ENCODE measurements around the gene PITPNC1.
"Not testable (repeated sequence)": the region's sequence is repeated elsewhere in the genome, so short reads cannot be mapped to it uniquely, and the experiment has no call there.

Gene PITPNC1

DNA sequence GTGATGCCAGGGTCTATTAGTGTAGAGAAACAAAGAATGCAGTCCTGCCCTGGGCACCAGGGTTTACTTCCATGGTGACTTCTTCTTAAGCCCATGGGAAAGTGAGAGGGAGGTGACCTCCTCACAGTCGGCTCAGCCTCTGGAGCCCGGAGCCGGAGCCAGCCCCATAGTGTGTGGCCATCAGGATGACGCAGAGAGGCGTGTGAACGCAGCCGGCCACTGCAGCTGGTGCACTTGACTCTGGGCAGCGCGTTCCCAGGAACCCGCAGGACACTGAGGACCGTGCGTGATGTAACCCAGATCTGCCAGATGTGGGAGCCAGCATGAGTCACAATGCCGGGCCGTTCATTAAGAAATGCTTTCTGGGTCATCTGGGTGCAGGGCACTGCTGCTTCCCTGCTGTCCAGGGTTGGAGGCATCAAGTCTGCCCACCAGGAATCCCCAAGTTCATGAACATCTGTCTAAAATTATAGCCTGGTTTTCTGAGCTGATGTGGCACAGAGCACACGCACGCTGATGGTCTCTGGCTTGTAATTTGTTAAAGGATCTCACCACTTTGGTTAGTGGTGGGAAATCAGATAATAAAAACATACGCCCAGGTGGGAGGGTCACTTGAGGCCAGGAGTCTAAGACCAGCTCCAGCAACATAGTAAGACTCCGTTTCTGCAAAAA is 114.1 kb downstream of the PITPNC1 start:
- DNase-seq, result no peak

GRCh38 chr17:67491681-67492024 is 114.6 kb downstream of the PITPNC1 start:
- DNase-seq, result no peak

GRCh38 chr17:67492251-67492740 is 115.2 kb downstream of the PITPNC1 start:
- no peak for DNase-seq

- DNase-seq, result no peak
Measured at GRCh38 chr17:67492824-67493517, 115.9 kb downstream of the PITPNC1 start.

GRCh38 chr17:67493812-67494211 is 116.7 kb downstream of the PITPNC1 start:
- no peak for DNase-seq

DNA sequence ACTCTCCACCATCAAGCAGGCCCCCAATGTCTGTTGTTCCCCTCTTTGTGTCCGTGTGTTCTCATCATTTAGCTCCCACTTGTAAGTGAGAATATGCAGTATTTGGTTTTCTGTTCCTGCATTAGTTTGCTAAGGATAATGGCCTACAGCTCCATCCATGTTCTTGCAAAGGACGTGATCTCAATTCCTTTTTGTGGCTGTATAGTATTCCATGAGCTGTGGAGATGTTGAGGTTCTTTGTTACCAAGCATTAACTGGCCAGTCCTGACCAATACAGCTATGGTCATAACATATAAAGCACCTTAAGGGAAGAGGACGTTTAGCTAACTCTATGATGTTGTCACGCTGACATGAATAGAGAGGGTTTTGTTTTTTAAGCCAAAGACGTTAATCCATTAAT is 118.5 kb downstream of the PITPNC1 start:
- not testable (repeated sequence) for DNase-seq

- no peak for DNase-seq
Measured at GRCh38 chr17:67496286-67496685, 119.2 kb downstream of the PITPNC1 start.

DNA sequence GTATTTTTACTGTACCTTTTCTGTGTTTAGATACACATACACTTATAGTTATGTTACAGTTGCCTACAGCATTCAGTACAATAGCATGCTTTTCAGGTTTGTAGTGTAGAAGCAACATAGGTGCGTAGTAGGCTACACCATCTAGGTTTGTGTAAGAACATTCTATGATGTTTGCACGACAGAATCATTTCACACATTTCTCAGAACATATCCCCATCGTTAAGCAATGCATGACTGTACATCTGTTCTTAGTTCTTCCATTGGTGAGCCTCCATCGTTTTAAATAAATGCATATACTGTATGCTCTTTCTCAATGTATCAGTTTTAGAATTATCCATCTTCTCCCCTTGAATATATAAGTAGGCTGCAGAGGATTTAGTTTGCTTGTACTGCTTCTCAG is 122.6 kb downstream of the PITPNC1 start:
- DNase-seq, result no peak

GRCh38 chr17:67500261-67500660 is 123.2 kb downstream of the PITPNC1 start:
- DNase-seq, result no peak

DNA sequence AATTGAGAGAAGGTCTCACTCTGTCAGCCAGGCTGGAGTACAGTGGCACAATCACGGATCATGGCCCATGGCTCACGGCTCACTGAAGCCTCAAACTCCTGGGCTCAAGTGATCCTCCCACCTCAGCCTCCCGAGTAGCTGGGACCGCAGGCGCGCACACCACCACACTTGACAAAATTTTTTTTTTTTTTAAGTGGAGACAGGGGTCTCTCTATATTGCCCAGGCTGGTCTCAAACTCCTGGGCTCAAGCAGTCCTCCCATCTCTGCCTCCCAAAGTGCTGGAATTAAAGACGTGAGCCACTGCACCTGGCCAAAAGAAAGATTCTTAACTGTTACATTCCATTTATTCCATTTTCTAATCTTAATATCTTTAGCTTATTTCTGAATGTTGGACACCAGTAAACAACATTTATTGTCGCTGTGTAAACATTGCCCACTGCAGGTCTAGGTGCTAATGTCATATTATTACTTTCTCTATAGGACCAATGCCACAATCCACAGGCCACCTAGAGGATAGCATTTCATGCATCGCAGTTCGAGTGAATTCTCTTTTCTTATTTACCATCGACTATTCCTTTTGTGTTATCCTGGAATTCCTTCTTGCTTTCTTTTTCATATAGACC is 123.7 kb downstream of the PITPNC1 start:
- no peak for DNase-seq

DNA sequence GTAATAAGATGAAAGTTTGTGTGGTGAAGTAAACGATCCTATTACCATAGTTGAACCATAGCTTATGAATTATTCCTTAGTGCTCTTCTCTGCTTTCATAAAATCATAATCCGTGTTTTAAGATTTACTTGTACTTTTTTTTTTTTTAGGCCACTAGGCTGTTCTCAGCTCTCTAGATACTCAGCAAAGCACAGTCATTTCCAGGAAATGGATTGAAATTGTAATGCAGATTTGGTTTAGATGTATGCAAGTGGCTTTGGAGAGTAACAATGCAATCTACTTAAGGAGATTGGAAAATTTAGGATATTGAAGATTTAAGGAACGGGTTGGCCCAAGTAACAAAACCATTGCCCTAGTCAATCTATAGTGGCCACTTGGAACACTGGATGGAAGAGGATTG is 125.1 kb downstream of the PITPNC1 start:
- DNase-seq, result no peak

DNA sequence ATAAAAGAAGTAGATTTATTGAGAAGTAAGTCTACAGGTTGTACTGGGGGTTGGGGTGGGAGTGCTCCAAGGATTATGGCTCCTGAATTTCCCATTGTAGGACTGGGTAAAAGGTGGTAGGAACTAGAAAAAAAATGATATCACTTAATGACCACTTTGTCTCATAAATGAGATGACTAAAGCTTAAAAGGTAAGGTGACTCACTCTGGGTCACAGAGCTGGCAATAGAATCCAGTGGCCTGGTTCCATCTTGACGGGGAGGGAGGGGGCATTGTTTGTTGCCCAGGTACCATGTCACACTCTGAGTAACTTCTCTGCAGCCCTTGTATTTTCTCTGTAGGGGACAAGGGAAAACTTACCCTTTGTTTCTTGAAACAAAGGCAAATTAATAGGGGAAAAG is 126.1 kb downstream of the PITPNC1 start:
- no peak for DNase-seq

DNA sequence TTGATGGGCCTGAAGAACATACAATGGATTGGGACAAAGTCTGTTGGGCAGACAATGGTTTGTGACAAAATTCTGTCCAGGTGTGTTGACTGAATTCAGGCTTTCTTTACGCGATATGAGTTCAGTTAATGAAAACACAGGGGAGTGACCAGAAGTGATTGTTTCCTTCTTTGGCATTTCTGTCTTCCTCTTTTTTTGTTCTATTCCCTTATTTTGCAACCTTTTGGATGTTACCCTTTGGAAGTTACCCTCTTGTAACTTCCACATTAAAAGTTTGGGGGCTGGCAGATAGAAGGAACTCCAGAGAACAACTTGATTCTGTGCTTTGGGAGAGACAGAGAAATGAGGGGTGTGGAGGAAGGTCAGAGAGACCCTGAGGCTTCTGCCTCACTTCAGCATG is 126.7 kb downstream of the PITPNC1 start:
- DNase-seq, result no peak

DNA sequence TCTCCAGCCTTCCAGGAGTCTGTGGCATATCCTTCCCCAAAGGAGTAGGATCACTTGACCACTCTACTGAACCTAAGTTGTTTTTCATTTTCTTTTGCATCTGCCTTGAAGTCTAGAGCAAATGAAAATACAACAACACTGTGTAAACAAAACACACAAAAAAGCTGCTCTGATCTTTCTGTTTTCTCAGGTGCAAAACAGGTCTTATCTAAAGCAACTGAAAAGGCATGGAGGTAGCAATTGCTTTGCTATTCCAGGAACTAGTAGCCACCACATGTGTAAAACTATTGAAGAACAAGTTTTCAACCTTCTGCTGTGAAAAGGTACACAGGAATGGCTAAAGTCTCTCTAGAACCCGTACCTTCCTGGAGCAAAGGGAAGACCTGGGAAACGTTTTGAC is 127.1 kb downstream of the PITPNC1 start:
- no peak for DNase-seq

- DNase-seq, result no peak
Measured at GRCh38 chr17:67506966-67507365, 129.9 kb downstream of the PITPNC1 start.

GRCh38 chr17:67509390-67510287 is 132.6 kb downstream of the PITPNC1 start:
- no peak for DNase-seq

DNA sequence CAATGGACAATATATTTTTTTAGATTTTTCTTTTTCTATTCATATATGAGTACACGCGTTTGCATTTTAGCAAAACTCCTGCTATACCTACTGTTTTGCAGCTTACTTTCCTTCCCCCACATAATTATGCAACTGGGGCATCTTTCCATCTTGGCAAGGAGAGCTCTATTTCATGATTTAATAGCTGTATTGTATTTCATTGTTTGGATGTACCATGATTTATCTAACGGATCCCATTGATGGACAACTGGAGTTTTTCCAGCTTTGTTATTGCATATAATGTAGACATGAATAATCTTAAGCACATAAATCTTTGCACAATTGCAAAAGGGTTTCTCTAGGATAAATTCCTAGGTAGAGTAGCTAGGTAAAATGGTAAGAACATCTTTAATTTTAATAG is 133.9 kb downstream of the PITPNC1 start:
- DNase-seq, result no peak

GRCh38 chr17:67511804-67512203 is 134.7 kb downstream of the PITPNC1 start:
- no peak for DNase-seq

DNA sequence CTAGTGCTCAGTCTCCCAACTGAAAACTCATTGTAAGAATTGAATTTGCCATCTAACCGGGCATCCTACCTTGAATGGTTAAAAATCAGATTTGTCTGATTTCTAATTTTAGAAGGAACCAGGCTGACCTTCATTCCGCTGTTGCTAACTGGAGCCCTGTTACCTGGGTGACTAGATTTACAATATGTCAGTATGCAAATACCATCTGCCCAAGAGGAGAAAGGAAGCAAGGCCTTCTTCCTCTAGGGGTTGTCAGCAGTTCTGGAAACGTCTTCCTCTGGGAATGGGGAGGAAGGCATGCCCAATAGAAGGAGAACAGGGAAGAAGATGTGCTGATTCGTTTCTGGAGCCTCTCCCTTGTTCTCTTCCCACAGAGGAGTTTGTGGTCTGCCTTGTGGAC is 137.9 kb downstream of the PITPNC1 start:
- DNase-seq, result peak; percentile 66

- DNase-seq, result no peak
Measured at GRCh38 chr17:67515490-67516083, 138.5 kb downstream of the PITPNC1 start.

DNA sequence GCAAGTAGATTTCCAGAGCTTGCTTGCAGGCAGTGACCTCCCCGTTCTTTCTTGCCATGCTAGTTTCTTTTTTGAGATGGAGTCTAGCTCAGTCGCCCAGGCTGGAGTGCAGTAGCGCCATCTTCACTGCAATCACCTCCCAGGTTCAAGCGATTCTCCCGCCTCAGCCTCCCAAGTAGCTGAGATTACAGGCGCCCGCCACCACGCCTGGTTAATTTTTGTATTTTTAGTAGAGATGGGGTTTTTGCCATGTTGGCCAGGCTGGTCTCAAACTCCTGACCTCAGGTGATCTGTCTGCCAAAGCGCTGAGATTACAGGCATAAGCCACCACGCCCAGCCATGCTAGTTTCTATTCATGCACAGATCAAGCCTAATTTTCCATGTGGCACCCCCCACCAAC is 139.5 kb downstream of the PITPNC1 start:
- DNase-seq, result not testable (repeated sequence)

DNA sequence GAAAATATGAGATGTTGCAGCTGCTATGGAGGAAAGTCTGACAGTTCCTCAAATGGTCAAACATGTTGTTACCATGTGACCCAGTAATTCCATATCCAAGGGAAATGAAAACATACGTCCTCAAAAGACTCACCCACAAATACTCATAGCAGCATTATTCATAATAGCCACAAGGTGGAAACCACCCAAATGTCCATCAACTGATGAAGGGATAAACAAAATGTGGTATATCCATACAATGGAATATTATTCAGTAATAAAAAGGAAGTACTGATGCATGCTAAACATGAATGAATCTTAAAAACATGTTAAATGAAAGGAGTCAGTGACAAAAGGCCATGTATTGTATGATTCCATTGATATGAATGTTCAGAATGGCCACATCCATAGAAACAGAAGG is 140.2 kb downstream of the PITPNC1 start:
- no peak for DNase-seq

GRCh38 chr17:67518876-67519275 is 141.8 kb downstream of the PITPNC1 start:
- DNase-seq, result no peak
